Sigmoid colon (tissue), 7 donors: ENCODE results near the gene SHFL. TPM values are rescaled to one million over a fixed set of nuclear protein-coding genes. Genes with fewer than 3 reads are reported as not detected.

Experiments used
- DNase-seq: peaks from one replicate; pipeline ENCODE4 v3.0.0-alpha.2; 2019
- H3K27ac ChIP-seq, 4 donors: fragments of 200-600 bp; sonication (generic); one replicate each; pipeline ENCODE4 v1.5.1; 2016 to 2019; ENCODE audit warnings: mild to moderate bottlenecking in 1 of 4
- H3K27me3 ChIP-seq, 3 donors: fragments of 200-600 bp; sonication (generic); one replicate each; pipeline ENCODE4 v1.5.1; 2019; ENCODE audit warnings: mild to moderate bottlenecking in 1 of 3
- H3K36me3 ChIP-seq, 4 donors: fragments of 200-600 bp; sonication (generic); one replicate each; pipeline ENCODE4 v1.5.1; 2016 to 2019
- H3K4me1 ChIP-seq, 4 donors: fragments of 200-600 bp; sonication (generic); one replicate each; pipeline ENCODE4 v1.5.1; 2017 to 2019
- H3K4me3 ChIP-seq, 4 donors: fragments of 200-600 bp; sonication (generic); one replicate each; pipeline ENCODE4 v1.5.1; 2017 to 2019; ENCODE audit warnings: mild to moderate bottlenecking in 2 of 4, moderate library complexity in 1 of 4
- H3K9me3 ChIP-seq, 4 donors: fragments of 200-600 bp in 3 of 4; sonication (generic) in 3 of 4; one replicate each; pipeline versions ENCODE4 v1.5.1 to v1.6.1; 2013 to 2019
- EP300 ChIP-seq, 4 donors: sonication (generic); formaldehyde crosslinking; IDR thresholded peaks; one replicate each; pipeline ENCODE4 v1.6.1; 2017; ENCODE audit warnings: antibody characterized with exemption in 4 of 4
- POLR2A ChIP-seq, 2 donors: fragments of 450-650 bp; IDR thresholded peaks; one replicate each; pipeline ENCODE4 v1.6.1; 2016; ENCODE audit warnings: antibody characterized with exemption in 2 of 2, mild to moderate bottlenecking in 2 of 2, moderate library complexity in 2 of 2
- POLR2AphosphoS5 ChIP-seq, 4 donors: sonication (generic); formaldehyde crosslinking; IDR thresholded peaks; one replicate each; pipeline ENCODE4 v1.6.1; 2017; ENCODE audit warnings: antibody characterized with exemption in 4 of 4
- whole genome bisulfite sequencing, 2 donors: extraction: QIAGEN DNeasy Blood & Tissue Kit; methylation state at CpG; one replicate each; pipeline ENCODE4 v1.1.7; 2013; 5-methylcytosine and 5-hydroxymethylcytosine counted together
- intact Hi-C: fragments of 100-400 bp; cut with DNase I; formaldehyde crosslinking; loops from one replicate; pipeline ENCODE4 v1.15.1; 2023
- polyA plus RNA-seq, 3 donors: library from polyadenylated mRNA; stranded (reverse); fragments of 200-250 nt; gene quantifications; one replicate each; pipeline ENCODE4 v1.2.3, GENCODE V29; 2013
- total RNA-seq, 4 donors: library from RNA; depleted of rRNA; stranded (reverse); fragments of >200 nt; gene quantifications; one replicate each; pipeline ENCODE4 v1.1.0, GENCODE V29; 2016
- TF ChIP-seq, protein P1 (sequence below), 4 experiments: fragments of 450-650 bp in 3 of 4; fragments of 200-600 bp in 1 of 4; IDR thresholded peaks; one replicate each; pipeline ENCODE4 v1.5.1; 2016 to 2019; ENCODE audit warnings: antibody characterized with exemption in 4 of 4, mild to moderate bottlenecking in 3 of 4, moderate library complexity in 2 of 4
- donor health status: healthy with polysubstance abuse.
- donor health status: Bipolar disorder and iron deficiency.
- donor health status: healthy.

The SHFL gene
- total and polyA plus RNA-seq, 7 donors: 17.1 to 44.9 (median 26.2) TPM

DNA sequence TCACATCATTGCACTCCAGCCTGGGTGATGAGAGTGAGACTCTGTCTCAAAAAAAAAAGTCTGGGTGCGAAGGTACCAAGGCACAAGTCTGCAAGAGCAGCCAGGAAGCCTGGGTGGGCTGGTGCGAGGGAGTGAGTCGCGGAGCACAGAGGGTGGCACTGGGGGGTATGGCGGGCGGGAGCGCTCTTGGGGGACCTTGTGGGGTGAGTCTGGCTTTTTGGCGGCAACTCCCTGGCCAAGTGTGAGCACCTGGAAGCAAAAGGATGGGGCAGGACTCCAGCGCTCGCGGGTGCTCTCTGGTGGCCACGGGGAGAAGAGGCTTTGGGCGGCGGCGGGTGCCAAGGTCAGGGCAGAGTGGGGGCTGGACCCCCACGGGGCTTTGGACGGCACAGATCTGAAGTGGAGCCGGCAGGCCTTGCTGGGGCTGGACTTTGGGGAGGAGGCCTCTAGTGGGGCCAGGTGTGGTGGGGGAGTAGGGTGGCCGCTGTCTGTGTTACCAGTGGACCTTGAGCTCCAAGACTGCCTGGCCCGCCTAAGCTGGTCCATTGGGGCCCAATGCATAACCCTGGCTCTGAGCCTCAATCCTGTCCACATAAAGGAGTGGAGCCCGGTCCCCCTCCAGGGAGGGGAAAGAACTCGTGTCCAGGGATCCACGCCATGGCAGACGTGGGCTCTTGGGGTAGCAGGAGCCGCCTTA, 26.9 kb downstream of the SHFL start:
- no peaks in the 10 kb centered on the region for H3K9me3 ChIP-seq
- no peak overlapping the region for H3K27ac ChIP-seq
- TF ChIP-seq, protein P1, sequence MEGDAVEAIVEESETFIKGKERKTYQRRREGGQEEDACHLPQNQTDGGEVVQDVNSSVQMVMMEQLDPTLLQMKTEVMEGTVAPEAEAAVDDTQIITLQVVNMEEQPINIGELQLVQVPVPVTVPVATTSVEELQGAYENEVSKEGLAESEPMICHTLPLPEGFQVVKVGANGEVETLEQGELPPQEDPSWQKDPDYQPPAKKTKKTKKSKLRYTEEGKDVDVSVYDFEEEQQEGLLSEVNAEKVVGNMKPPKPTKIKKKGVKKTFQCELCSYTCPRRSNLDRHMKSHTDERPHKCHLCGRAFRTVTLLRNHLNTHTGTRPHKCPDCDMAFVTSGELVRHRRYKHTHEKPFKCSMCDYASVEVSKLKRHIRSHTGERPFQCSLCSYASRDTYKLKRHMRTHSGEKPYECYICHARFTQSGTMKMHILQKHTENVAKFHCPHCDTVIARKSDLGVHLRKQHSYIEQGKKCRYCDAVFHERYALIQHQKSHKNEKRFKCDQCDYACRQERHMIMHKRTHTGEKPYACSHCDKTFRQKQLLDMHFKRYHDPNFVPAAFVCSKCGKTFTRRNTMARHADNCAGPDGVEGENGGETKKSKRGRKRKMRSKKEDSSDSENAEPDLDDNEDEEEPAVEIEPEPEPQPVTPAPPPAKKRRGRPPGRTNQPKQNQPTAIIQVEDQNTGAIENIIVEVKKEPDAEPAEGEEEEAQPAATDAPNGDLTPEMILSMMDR (IDR thresholded peaks at IDR 0.05): peak in 3 of 4 experiments; percentile 44 to 50 (median 44)
- TF ChIP-seq POLR2AphosphoS5 (IDR thresholded peaks at IDR 0.05): no peak
- peaks cover 0 to 20% (median 4%) of the 10 kb centered on the region in 4 donors for H3K4me1 ChIP-seq
- no peaks in the 10 kb centered on the region for H3K27me3 ChIP-seq
- intact Hi-C loops: no loop called here
- 16 to 26% methylated on average over 25 of the region's 25 CpGs for WGBS, 2 donors
- no peak overlapping the region for H3K4me3 ChIP-seq
- peaks cover 46 to 83% (median 62%) of the 10 kb centered on the region in 4 donors for H3K36me3 ChIP-seq
- DNase-seq: no peak

DNA sequence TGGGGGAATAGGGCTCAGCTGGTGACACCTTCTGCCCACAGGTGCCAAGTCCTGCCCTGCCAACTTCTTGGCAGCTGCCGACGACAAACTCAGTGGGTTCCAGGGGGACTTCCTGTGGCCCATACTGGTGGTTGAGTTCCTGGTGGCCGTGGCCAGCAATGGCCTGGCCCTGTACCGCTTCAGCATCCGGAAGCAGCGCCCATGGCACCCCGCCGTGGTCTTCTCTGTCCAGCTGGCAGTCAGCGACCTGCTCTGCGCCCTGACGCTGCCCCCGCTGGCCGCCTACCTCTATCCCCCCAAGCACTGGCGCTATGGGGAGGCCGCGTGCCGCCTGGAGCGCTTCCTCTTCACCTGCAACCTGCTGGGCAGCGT, 27.5 kb downstream of the SHFL start:
- H3K27me3 ChIP-seq: no peaks in the 10 kb centered on the region
- intact Hi-C loops: no loop called here
- no peak overlapping the region for H3K27ac ChIP-seq
- no peak overlapping the region for H3K4me3 ChIP-seq
- H3K36me3 ChIP-seq: peaks cover 45 to 83% (median 58%) of the 10 kb centered on the region in 4 donors
- TF ChIP-seq POLR2AphosphoS5 (IDR thresholded peaks at IDR 0.05) (no peak), EP300 (IDR thresholded peaks at IDR 0.05) (no peak), POLR2A (IDR thresholded peaks at IDR 0.05) (no peak)
- TF ChIP-seq, protein P1 (IDR thresholded peaks at IDR 0.05): no peak
- 76 to 77% methylated on average over 19 of the region's 19 CpGs for WGBS, 2 donors
- H3K9me3 ChIP-seq: no peaks in the 10 kb centered on the region
- peaks cover 0 to 26% (median 7%) of the 10 kb centered on the region in 4 donors for H3K4me1 ChIP-seq
- DNase-seq: no peak

DNA sequence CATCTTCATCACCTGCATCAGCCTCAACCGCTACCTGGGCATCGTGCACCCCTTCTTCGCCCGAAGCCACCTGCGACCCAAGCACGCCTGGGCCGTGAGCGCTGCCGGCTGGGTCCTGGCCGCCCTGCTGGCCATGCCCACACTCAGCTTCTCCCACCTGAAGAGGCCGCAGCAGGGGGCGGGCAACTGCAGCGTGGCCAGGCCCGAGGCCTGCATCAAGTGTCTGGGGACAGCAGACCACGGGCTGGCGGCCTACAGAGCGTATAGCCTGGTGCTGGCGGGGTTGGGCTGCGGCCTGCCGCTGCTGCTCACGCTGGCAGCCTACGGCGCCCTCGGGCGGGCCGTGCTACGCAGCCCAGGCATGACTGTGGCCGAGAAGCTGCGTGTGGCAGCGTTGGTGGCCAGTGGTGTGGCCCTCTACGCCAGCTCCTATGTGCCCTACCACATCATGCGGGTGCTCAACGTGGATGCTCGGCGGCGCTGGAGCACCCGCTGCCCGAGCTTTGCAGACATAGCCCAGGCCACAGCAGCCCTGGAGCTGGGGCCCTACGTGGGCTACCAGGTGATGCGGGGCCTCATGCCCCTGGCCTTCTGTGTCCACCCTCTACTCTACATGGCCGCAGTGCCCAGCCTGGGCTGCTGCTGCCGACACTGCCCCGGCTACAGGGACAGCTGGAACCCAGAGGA, 28.0 kb downstream of the SHFL start:
- Histone ChIP-seq H3K4me3 (no peak overlapping the region), H3K27me3 (no peaks in the 10 kb centered on the region), H3K27ac (no peak overlapping the region), H3K9me3 (no peaks in the 10 kb centered on the region), H3K4me1 (peaks cover 0 to 31% (median 13%) of the 10 kb centered on the region in 4 donors), H3K36me3 (peaks cover 42 to 78% (median 54%) of the 10 kb centered on the region in 4 donors)
- DNase-seq: no peak
- no peak for TF ChIP-seq EP300 (IDR thresholded peaks at IDR 0.05)
- no peak for TF ChIP-seq POLR2A (IDR thresholded peaks at IDR 0.05)
- peak in 2 of 4 donors; percentile 8 to 38 for TF ChIP-seq POLR2AphosphoS5 (IDR thresholded peaks at IDR 0.05)
- 91% methylated on average over 43 of the region's 43 CpGs for WGBS, 2 donors
- intact Hi-C loops: no loop called here

DNA sequence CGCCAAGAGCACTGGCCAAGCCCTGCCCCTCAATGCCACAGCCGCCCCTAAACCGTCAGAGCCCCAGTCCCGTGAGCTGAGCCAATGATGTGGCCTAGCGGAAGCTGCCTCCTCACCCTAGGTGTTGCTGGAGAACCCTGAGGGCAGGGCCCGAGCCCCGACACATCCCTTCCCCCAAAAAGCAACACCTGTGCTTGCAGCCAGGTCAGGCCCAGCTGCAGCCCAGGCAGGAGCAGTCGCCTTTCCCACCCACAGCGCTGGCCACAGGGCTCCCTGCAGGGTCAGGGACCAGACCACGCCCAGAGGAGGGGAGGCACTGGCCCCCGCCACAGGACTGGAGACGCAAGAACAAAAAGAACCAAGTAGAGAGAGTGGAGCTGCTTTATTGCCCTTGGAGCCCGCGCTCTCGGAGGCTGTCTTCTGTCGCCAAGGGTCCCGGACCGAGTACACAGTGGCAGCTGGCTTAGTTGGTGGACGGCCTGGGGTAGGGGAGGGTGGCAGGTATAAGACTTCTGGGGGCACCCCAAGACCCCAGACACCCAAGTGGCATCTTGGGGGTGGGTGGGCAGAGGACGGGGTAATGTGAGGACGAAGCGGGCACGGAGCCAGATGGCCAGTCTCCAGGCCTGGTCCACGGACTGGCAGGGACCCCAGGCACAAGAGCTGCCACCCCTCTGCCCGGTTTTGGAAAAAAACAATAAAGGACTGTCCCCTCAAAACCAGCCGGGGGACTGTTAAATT, 28.7 kb downstream of the SHFL start:
- Histone ChIP-seq H3K4me3 (no peak overlapping the region), H3K27me3 (no peaks in the 10 kb centered on the region), H3K36me3 (peaks cover 35 to 71% (median 47%) of the 10 kb centered on the region in 4 donors), H3K4me1 (peaks cover 0 to 35% (median 16%) of the 10 kb centered on the region in 4 donors), H3K9me3 (no peaks in the 10 kb centered on the region), H3K27ac (no peak overlapping the region)
- 82 to 84% methylated on average over 26 of the region's 26 CpGs for WGBS, 2 donors
- no peak for DNase-seq
- no peak for TF ChIP-seq POLR2A (IDR thresholded peaks at IDR 0.05)
- TF ChIP-seq, protein P1 (IDR thresholded peaks at IDR 0.05): no peak
- TF ChIP-seq POLR2AphosphoS5 (IDR thresholded peaks at IDR 0.05): no peak
- no peak for TF ChIP-seq EP300 (IDR thresholded peaks at IDR 0.05)
- intact Hi-C loops: no loop called here
